ENCODE results near the gene FNTB. TPM values are rescaled to one million over a fixed set of nuclear protein-coding genes. Genes with fewer than 3 reads are reported as not detected.
A peak's percentile ranks its signal among the peaks of the same experiment; 100 is the strongest.

FNTB gene
- total and polyA plus RNA-seq, 2 of the 13 experiments (the other 11 are each of a cell fraction or from before 2014, with no cell fraction given): 23.6 to 28.5 TPM

DNA sequence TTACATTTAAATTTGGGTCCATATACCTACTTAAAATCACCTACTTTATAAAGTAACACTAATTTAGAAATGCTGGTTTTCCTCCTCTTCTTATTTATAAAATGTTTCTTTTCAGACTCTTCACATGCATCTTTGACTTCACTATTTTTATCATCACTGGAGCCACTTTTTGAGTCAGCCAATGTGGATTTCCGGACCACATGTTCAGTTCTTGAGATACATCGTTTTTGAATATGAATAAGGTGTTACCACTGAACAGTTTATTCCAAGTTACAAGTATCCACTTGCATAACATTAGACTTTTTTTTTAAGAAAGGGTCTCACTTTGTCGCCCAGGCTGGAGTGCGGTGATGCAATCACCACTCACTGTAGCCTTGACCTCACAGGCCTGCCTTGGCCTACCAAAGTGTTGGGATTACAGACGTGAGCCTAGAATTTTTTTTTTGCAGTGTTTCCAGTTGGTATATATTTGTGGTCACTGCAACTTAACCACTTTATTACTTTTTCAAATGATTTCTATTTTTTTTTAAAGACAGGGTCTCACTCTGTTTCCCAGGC lies 5.7 kb downstream of the FNTB start (continued):
- TF ChIP-seq POGZ (CRISPR knock-in tag; IDR thresholded peaks at IDR 0.05) (0 out of 2 replicates have a peak, but pooled peaks have one; percentile 21), RARA (CRISPR knock-in tag; IDR thresholded peaks at IDR 0.05) (peak; percentile 58), ZNF644 (CRISPR knock-in tag; IDR thresholded peaks at IDR 0.05; ENCODE audit: low read depth) (0 out of 2 replicates have a peak, but pooled peaks have one; percentile 38), CEBPB (IDR thresholded peaks at IDR 0.05; ENCODE audit: borderline replicate concordance, low read depth, low read length) (peak; percentile 86), RXRB (CRISPR knock-in tag; IDR thresholded peaks at IDR 0.05; ENCODE audit: borderline replicate concordance) (peak; percentile 54; the same call in 1 of the 2 replicates), IRF9 (CRISPR knock-in tag; IDR thresholded peaks at IDR 0.05; ENCODE audit: borderline replicate concordance) (no peak), ZNF121 (CRISPR knock-in tag; IDR thresholded peaks at IDR 0.05) (peak; percentile 95), ZNF441 (CRISPR knock-in tag; IDR thresholded peaks at IDR 0.05; ENCODE audit: borderline replicate concordance) (no peak), NCOA2 (CRISPR knock-in tag; IDR thresholded peaks at IDR 0.05) (0 out of 2 replicates have a peak, but pooled peaks have one; percentile 35), ZNF362 (CRISPR knock-in tag; IDR thresholded peaks at IDR 0.05; ENCODE audit: borderline replicate concordance) (peak; percentile 74), ZMYM4 (CRISPR knock-in tag; IDR thresholded peaks at IDR 0.05) (peak; percentile 16; the same call in 1 of the 2 replicates), YEATS4 (CRISPR knock-in tag; IDR thresholded peaks at IDR 0.05; ENCODE audit: borderline replicate concordance) (0 out of 2 replicates have a peak, but pooled peaks have one; percentile 27), HNRNPLL (IDR thresholded peaks at IDR 0.05; ENCODE audit: low read depth, low read length, poor library complexity, severe bottlenecking) (no peak)
- TF ChIP-seq, protein P1, sequence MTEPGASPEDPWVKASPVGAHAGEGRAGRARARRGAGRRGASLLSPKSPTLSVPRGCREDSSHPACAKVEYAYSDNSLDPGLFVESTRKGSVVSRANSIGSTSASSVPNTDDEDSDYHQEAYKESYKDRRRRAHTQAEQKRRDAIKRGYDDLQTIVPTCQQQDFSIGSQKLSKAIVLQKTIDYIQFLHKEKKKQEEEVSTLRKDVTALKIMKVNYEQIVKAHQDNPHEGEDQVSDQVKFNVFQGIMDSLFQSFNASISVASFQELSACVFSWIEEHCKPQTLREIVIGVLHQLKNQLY (CRISPR knock-in tag; IDR thresholded peaks at IDR 0.05): no peak
- TF ChIP-seq, protein P2, sequence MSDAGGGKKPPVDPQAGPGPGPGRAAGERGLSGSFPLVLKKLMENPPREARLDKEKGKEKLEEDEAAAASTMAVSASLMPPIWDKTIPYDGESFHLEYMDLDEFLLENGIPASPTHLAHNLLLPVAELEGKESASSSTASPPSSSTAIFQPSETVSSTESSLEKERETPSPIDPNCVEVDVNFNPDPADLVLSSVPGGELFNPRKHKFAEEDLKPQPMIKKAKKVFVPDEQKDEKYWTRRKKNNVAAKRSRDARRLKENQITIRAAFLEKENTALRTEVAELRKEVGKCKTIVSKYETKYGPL (CRISPR knock-in tag; IDR thresholded peaks at IDR 0.05): 0 out of 2 replicates have a peak, but pooled peaks have one; percentile 22
